GM15510 (cell line): ENCODE measurements around the gene LMTK2.

Experiments used
- POLR2A ChIP-seq: IDR thresholded peaks from 3 replicates; pipeline ENCODE4 v1.6.1; 2011; ENCODE audit warnings: borderline replicate concordance; ENCODE audit not compliant: insufficient read length; ENCODE audit errors: extremely low read depth

LMTK2 gene

GRCh38 chr7:98120559-98120958 lies 13.9 kb downstream of the LMTK2 start:
- no peak for TF ChIP-seq POLR2A

- TF ChIP-seq POLR2A = no peak
These were observed 16.7 kb downstream of the LMTK2 start for GRCh38 chr7:98123365-98123696.

- TF ChIP-seq POLR2A = no peak
These were observed 19.1 kb downstream of the LMTK2 start for GRCh38 chr7:98125759-98126158.

DNA sequence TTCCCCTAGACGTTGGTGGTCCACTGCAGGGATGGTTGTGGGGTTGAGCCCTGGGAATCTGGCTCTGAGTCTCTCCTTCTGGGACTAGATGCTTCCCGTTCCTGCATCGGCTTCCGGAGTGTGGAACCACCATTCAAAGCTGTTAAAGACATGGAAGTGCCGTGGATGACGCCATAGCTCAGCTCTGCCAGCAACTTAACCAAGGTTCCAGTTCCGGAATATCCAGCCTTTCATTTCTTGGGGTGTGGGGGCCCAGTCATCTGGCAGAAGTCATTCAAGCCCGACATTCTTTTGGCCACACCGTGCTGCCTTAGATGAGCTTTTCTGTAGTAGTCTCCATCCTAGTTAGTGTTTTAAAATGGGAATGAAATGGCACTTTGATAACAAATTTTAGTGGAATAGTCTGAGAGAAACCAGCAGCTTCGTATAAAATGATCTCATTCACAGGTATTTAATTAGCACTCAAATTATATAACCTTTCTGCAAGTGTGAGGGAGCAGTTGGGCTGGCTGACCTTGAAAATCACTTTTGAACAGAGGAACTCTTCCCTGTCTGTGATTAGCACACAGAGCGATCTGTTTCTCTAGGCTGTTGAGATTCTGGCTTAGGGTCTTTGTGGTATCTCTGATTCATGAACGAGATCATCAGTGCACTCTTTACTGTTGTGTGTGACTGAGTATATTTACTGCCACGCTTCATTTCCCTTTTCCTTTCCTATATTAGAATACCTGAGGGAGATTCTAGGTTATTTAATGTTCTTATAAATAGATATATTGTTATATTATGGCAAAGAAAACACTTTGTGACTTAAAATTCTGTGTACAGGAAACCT lies 19.9 kb downstream of the LMTK2 start:
- no peak for TF ChIP-seq POLR2A

DNA sequence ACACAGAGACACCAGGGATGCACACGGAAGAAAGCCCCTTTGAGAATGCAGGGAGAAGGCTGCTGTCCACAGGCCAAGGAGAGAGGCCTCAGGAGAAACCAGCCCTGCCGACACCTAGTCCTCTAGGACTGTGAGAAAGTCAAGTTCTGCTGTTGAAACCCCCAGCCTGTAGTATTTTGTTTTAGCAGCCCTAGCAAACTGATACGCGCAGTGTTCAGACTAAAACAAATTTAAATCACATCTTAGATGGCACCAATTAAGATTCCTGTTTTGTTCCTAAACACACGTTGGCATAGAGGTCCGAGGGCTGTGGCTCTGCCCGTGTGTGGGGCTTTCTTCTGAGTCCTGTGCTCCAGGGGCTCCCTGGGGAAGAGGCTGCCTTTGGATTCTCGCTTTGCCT lies 21.7 kb downstream of the LMTK2 start:
- no peak for TF ChIP-seq POLR2A

DNA sequence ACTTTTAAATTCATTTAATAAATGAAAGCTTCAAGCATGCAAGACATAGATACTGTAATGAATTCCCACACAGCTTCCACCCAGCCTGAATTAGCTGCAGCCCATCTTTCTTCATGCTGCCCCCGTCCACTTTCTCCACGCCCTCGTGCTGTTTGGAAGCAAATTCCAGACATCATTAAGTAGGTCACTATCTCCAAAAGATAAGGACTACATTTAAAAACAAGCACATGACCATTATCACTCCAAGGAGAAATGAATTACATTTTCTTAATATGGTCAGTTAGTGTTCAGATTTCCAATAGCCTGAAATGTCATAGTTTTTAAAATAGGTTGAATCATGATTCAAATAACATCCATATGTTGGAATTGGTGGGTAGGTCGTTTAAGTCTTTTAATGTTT lies 24.3 kb downstream of the LMTK2 start:
- no peak for TF ChIP-seq POLR2A

- TF ChIP-seq POLR2A = no peak
These were observed 26.5 kb downstream of the LMTK2 start for GRCh38 chr7:98133181-98133580.

DNA sequence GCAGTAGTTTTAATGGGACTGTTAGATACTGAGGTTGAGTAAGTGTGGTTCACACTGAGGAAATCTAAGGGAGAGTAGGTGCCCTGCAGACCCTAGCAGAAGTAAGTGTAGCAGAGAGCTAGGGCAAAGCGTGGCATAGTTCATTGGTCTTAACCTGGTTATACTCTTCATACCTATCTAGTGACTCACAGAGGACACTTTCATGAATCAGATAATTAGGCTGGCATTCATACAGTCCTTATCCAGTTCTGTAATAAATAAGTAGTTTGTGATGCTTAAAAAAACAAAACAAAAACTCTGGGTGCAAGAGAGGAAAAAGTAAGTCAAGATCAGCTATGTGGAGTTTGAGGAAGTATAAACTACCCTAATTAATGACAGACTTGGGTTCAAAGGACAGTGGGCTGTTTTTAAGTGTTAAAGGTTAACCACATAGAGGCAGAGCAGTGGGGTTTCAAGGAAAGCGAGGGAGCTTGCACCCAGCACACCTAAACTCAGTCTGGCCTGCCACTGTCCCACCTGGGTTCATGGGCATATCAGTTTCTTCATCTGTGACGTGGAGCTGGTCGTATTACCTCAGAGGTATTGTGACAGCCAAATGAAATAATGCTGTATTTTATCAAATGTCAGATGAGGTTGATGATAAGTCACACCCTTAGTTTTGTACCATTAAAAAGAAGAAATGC lies 27.1 kb downstream of the LMTK2 start:
- TF ChIP-seq POLR2A = no peak

DNA sequence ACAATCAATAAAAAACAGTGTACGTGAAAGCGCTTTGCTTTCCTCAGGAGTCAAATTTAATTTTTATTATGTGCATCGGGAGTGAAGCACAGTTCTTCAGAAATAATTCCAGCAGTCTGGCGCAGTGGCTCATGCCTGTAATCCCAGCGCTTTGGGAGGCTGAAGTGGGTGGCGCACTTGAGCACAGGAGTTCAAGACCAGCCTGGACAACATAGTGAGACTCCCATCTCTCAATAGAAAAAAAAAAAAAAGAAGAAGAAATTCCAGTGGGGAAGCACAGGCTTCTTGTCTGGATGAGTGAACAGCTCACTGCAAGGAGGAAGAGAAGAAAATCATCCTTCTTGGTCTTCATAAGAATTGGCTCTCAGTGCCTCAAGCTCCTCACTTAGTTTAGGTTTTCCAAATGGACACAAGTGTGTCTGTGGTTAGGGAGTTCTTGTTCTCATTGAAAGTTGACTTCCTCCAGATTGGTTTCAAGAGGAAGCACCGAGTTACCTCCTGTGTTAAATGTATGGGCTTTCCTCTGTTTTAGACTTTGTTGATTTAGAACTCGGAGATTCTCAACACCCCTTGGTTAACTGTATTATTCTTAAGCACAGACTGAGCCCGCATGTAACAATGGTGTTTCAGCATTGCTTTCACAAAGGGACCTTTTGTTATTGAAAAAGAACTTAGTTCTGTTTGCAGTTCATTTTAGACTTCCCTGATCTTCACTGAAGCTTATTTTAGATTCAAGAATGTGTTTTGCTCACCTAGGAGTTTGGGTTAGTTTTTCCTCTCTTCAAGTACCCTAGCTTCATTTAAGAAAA lies 28.0 kb downstream of the LMTK2 start:
- no peak for TF ChIP-seq POLR2A

DNA sequence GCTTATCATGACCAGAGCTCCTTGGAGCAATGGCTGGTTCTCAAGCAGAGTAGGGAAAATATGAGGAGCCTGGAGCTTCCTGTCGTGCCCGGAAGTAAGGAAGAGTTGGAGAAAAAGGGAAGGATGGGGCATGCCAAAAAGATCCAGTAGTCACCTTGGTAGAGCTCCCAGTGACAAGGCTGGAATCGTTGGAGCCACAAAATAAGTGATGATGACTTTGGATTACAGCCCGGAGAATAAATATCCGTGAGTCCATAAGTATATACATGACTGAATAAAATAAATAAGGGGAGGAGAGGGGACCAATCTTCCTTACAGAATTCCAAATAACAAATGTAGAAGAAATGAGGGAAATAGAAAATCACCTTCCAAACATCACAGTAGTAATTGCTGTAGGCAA lies 29.3 kb downstream of the LMTK2 start:
- no peak for TF ChIP-seq POLR2A

- TF ChIP-seq POLR2A = no peak
These were observed 29.8 kb downstream of the LMTK2 start for GRCh38 chr7:98136423-98136822.

- no peak for TF ChIP-seq POLR2A
These were observed 30.6 kb downstream of the LMTK2 start for GRCh38 chr7:98137134-98137825.

- no peak for TF ChIP-seq POLR2A
These were observed 31.1 kb downstream of the LMTK2 start for GRCh38 chr7:98137826-98138151.

DNA sequence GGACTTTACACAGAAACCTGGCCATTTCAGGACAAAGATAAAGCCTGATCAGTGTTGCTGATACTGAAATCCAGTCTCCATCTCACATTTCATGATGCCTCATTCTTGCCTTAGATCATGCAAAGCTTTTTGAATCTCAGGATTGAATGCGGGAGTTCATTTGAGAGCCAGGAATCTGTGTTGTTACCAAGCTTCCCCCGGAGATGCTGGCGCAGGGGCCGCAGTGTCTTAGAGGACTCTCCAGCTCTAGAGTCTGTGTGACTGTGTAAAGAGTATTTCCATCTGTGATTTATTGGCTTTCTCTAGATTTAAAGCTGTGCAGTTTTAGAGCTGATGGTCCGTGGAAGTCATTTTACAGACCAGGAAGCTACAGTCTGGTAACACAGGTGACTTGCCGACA lies 32.0 kb downstream of the LMTK2 start:
- TF ChIP-seq POLR2A = no peak

- TF ChIP-seq POLR2A = no peak
These were observed 36.0 kb downstream of the LMTK2 start for GRCh38 chr7:98142658-98143057.

- TF ChIP-seq POLR2A = no peak
These were observed 41.9 kb downstream of the LMTK2 start for GRCh38 chr7:98148607-98149006.

DNA sequence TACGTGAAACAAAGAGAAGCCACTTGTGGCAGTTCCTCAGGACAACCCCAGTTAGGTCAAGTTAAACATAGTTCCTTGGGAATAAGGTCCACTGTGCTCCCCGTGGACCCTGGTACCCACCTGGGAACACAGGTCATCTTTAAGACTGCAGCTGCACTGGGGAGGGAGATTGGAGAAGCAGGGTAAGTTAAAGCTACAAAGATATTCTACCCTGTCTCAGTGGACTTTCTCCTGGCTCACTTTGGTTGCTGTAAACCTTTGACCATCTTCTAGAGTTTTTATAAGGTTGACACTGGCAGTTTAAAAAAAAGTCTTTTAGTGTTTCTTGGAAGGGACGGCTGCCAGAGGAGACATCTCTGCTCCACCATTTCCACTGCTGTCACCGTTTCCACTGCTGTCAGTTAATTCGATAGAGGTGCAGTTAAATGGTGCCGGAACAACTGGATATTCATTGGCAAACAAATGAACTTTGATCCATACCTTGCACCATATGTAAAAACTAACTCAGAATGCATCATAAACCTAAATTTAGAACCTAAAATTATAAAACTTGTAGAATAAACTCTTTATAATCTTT lies 42.5 kb downstream of the LMTK2 start:
- no peak for TF ChIP-seq POLR2A
